Mesodermal cell (in vitro differentiated cells): ENCODE data around the gene NECAB2.

ENCODE experiments used
- H3K27ac ChIP-seq: 2 replicates; pipeline ENCODE4 v1.7.0; 2013; ENCODE audit warnings: mild to moderate bottlenecking, low read depth, low read length, moderate library complexity; ENCODE audit not compliant: severe bottlenecking
- H3K36me3 ChIP-seq: 2 replicates; pipeline ENCODE4 v1.7.1; 2013; ENCODE audit warnings: mild to moderate bottlenecking, low read length, moderate library complexity; ENCODE audit not compliant: control insufficient read depth, insufficient read depth
- H3K4me1 ChIP-seq: one replicate; pipeline ENCODE4 v1.7.1; 2013; ENCODE audit warnings: mild to moderate bottlenecking, low read length; ENCODE audit not compliant: insufficient read depth, control insufficient read depth, poor library complexity, severe bottlenecking
- H3K4me3 ChIP-seq: 2 replicates; pipeline ENCODE4 v1.7.0; 2013; ENCODE audit warnings: low read length, control low read depth, mild to moderate bottlenecking; ENCODE audit not compliant: insufficient read depth, poor library complexity, severe bottlenecking; ENCODE audit errors: extremely low read depth
- H3K9me3 ChIP-seq: 2 replicates; pipeline ENCODE4 v1.7.1; 2013; ENCODE audit warnings: mild to moderate bottlenecking, low read length, moderate library complexity; ENCODE audit not compliant: control insufficient read depth
- WGBS, 2 experiments: methylation state at CpG; one replicate each; pipeline ENCODE4 v1.1.5; 2013; ENCODE audit warnings: missing lambda C conversion rate in 2 of 2; ENCODE audit not compliant: insufficient coverage in 2 of 2; 5-methylcytosine and 5-hydroxymethylcytosine counted together

NECAB2 gene

DNA sequence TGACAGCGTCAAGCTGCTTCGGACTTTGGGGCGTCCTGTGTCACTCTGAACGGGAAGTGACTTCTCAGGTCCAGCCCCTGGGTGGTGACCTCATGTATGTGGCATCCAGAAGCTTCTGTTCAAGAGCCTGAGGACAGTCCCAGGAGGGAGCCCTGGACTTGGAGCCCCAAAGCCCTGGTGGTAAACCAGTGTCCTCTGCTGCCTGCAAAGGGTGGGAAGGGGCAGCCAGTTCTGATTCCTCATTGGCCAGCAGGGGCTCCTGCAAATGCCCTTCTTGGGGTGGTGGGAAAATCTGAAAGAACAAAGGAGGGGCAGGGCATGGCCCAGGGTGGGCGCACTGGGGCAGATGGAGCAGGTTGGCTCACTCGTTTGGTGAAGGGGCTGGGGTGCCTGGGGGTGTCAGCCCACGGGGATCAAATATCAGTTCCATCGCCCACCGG lies 13.4 kb upstream of the NECAB2 start:
- Histone ChIP-seq H3K9me3 (no peaks in the 10 kb centered on the region), H3K27ac (no peak overlapping the region), H3K36me3 (no peaks in the 10 kb centered on the region), H3K4me3 (no peak overlapping the region), H3K4me1 (peaks cover 13% of the 10 kb centered on the region)
- 60 to 65% methylated on average over 8 to 9 of the region's 9 CpGs for WGBS, 2 experiments

DNA sequence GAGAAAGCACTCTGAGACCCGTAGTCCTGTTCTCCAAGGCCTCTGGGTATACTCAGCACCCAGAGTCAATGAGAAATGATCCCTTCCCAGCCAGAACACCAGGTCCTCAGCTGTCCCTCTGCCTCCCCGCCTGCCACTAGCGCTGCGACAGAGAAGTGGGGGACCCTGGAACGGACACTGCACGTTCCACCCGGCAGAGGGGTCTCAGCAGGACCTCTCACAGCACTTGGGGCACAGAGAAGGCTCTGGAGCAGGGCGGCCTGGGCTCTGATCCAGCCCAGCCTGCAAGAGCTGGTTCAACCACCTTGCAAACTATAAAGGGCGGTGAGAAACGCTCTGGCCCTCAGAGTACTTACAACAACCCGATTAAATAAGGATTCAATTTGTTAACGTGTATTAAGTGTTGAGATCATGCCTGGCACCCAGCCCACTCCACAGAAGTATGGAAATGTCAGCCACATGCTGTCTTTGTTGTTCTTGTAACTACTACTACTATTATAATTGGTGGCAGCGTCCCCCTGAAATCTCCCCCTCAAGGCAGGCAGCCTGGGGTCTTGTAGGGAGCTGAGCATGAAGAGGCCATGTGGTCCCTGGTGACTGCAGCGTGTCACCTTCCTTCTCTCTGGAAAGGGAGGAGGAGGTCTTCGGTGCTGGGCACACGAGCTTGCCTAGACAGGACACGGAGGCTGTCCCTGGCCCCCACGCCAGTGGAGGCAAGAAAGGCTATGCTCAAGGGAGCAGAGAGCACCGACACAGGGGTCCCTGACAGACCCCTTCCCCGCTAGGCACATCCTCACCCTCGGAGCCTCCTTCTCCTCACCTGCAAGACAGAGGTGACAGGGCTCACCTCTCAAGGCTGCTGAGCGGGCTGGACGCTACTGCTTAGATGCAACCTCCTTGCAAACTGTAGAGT lies 12.6 kb upstream of the NECAB2 start:
- Histone ChIP-seq H3K4me3 (no peak overlapping the region), H3K4me1 (peaks cover 13% of the 10 kb centered on the region), H3K27ac (no peak overlapping the region), H3K9me3 (no peaks in the 10 kb centered on the region), H3K36me3 (no peaks in the 10 kb centered on the region)
- 79 to 83% methylated on average over 14 to 22 of the region's 23 CpGs for WGBS, 2 experiments

DNA sequence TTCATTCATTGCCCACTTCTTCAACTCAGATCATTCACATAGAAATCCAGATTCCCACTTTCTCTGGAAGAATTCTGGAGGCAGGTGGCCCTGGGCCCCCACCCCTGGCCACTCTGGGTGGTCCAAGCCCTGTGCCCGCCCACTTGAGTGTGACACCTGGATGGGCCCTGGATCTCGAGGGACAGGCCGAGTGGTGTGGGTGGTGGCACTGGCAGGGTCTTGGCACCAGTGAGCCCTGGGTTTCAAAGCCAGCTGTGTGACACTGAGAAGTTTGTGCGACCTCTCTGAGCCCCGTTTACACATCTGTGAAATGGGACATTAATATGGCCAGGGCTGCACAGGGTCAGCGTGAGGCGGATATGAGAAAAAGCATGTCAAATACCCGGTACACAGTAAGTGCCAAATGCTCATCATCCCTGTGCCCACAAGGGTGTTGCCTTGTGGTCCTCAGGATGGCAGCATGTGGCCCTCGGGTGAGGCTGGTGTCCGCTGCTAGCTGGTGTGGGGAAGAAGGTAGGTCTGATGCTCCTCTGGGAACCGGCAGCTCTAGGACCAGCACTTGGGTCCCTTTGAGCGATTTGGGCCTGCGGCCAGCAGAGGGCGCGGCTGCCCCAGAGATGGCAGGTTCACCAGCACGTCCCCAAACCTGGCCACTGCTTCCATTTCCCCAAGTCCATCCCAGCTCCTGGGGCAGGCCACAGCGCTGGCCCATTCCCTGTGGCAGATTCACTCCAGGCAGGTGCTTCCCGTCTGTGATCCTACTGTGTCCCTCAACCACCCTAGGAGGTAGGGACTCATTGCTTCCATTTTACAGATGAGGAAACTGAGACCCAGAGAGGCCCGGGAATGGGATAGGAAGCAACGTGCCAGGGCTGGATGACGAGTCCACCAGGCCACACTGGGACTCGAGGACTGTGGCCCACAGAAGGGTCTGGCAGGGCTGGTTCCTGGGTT lies 11.4 kb upstream of the NECAB2 start:
- Histone ChIP-seq H3K4me1 (peaks cover 13% of the 10 kb centered on the region), H3K4me3 (no peak overlapping the region), H3K36me3 (no peaks in the 10 kb centered on the region), H3K9me3 (no peaks in the 10 kb centered on the region), H3K27ac (no peak overlapping the region)
- 50 to 56% methylated on average over 20 to 22 of the region's 22 CpGs for WGBS, 2 experiments

DNA sequence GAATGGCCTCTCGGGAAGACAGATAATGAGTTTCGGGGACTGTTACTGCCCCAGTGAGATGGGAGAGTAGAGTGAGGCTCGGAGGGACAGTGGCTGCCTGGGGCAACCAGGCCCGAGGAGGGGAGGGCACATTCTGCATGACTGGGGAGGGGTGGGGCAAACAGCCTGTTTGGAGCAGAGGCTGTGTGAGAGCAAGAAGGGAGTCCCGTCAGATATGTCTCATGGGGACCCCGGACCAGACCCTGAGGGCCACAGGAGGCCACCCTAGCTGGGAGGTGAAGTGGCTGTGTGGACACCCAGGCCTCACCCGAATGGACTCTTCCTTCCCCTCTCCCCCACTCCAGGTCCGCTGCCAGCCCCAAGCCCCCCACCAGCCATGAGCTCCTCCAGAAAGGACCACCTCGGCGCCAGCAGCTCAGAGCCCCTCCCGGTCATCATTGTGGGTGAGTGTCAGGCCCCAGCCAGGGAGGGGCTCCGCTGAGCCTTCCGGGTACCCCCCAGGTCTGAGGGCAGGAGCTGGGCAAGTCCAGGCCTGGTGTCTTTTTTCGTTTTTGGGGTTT lies 10.7 kb upstream of the NECAB2 start:
- H3K4me1 ChIP-seq, result peaks cover 13% of the 10 kb centered on the region
- no peak overlapping the region for H3K4me3 ChIP-seq
- 95 to 96% methylated on average over 8 to 10 of the region's 14 CpGs for WGBS, 2 experiments
- H3K36me3 ChIP-seq, result no peaks in the 10 kb centered on the region
- no peak overlapping the region for H3K27ac ChIP-seq
- no peaks in the 10 kb centered on the region for H3K9me3 ChIP-seq

DNA sequence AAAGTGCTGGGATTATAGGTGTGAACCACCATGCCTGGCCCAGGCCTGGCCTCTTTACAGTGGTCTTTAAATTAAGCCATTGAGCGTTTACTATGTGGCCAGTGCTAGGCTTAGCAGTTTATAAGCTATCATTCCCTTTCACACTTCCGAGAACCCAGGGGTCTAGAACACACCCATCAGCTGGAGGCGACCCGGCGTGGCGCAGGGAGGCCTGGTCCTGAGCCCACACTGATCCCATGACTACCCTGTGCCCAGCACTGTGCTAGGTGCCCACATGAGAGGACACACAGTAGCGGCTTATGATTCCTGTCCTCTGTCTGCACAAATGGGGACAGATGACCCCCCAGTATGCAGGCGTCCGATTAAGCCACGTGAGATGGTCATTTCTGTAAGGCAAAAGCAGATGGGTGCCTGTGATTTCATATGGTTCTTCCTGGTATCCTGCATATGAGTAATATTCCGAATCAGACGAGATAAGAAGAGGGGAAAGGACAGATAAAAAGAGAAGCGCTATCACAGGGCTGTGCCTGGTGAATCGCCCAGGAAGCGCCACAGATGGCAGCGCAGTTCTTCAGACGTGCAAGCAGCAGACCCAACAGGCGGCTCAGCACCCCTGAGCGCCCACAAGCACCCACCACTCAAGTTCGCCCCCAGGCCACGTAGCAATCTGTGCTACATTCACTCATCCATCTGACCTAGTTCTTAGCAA lies 9.8 kb upstream of the NECAB2 start:
- H3K4me1 ChIP-seq, result peaks cover 7% of the 10 kb centered on the region
- 84 to 86% methylated on average over 21 of the region's 21 CpGs for WGBS, 2 experiments
- H3K27ac ChIP-seq, result no peak overlapping the region
- H3K9me3 ChIP-seq, result no peaks in the 10 kb centered on the region
- H3K36me3 ChIP-seq, result no peaks in the 10 kb centered on the region
- no peak overlapping the region for H3K4me3 ChIP-seq

DNA sequence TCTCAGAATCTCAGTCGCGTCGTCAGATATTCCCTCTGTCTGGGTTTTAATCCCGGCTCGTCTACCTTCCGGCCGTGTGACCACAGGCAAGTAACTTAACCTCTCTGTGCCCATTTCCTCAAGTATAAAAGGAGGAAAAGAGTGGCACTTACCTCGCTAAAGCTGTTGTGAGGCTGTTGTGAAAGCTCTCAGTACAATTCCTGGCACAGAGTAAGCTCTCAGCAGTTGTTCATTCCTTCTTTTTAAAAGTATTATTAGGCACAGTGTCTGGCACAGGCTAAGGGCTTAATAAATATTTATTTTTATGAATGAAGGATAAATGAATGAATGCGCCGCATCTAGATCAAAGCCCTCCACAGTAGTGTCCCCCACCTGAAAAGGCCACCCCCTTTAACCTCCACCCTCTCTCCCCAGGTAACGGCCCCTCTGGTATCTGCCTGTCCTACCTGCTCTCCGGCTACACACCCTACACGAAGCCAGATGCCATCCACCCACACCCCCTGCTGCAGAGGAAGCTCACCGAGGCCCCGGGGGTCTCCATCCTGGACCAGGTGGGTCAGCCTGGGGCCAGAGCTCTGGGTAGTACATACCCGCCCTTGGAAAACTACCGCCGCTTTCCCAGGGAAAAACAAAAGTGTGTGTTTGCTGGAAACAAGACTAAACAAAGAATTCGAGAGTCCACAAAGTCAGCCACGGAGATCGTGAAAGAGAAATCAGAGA lies 9.0 kb upstream of the NECAB2 start:
- WGBS, 2 experiments, result 83 to 98% methylated on average over 10 to 16 of the region's 21 CpGs
- H3K36me3 ChIP-seq, result no peaks in the 10 kb centered on the region
- H3K4me3 ChIP-seq, result no peak overlapping the region
- H3K4me1 ChIP-seq, result peaks cover 4% of the 10 kb centered on the region
- no peaks in the 10 kb centered on the region for H3K9me3 ChIP-seq
- no peak overlapping the region for H3K27ac ChIP-seq

DNA sequence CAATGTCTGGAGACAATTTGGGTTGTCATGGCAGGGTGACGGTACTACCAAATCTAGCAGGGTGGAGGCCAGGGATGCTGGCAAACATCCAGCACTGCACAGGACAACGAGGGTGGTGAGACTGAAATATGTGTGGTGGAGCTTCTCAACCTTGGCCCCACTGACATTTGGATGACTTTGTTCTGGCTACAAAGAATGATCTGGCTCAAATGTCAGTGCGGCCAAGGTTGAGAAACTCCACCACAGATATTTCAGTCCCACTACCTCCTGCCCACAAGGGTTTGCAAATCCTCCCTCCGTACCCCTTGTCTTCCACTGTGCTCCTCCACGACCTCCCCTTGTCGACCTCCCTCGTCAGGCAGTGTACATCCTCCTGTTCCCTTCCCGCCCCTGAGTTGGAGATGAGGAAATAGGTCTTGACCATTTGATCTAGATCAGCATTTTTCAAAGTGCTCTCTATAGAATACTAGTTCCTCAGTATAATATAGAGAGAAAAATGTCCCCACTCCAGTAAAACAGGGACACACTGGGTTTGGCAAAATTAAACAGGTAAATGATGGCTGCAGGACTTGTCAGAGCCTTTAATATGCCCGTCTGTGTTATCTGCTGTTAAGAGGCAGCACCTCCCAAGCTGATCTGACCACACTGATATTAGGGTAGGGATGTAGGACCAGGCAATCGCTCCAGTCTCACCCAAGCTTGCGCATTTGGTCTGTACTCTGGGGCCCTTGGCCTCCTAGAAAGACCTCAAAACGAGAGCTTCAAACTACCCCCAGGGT lies 8.2 kb upstream of the NECAB2 start:
- H3K27ac ChIP-seq, result no peak overlapping the region
- WGBS, 2 experiments, result 85 to 92% methylated on average over 7 to 11 of the region's 12 CpGs
- H3K4me1 ChIP-seq, result peaks cover 2% of the 10 kb centered on the region
- no peaks in the 10 kb centered on the region for H3K36me3 ChIP-seq
- no peaks in the 10 kb centered on the region for H3K9me3 ChIP-seq
- H3K4me3 ChIP-seq, result no peak overlapping the region

DNA sequence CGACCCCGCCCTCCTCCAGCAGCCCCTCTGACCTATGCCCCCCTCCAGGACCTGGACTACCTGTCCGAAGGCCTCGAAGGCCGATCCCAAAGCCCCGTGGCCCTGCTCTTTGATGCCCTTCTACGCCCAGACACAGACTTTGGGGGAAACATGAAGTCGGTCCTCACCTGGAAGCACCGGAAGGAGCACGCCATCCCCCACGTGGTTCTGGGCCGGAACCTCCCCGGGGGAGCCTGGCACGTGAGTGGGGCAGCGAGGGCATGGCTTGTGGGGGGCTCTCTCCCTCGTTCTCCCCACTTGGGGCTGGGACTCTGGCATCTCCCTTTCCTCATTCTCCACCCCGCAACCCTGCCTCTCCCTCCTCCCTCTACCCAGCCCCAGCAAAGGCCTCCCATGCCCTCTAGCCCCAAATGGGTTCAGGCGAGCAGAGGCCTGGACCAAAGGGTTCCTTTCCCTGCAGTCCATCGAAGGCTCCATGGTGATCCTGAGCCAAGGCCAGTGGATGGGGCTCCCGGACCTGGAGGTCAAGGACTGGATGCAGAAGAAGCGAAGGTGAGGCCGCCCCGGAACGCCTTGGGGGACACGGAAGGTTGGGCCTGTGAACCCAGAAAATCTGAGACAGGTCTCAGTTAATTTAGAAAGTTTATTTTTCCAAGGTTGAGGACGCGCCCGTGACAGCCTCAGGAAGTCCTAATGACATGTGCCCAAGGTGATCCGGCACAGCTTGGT lies 7.4 kb upstream of the NECAB2 start:
- Histone ChIP-seq H3K27ac (no peak overlapping the region), H3K4me1 (no peaks in the 10 kb centered on the region), H3K9me3 (no peaks in the 10 kb centered on the region), H3K36me3 (no peaks in the 10 kb centered on the region), H3K4me3 (no peak overlapping the region)
- 89 to 94% methylated on average over 21 to 26 of the region's 29 CpGs for WGBS, 2 experiments

DNA sequence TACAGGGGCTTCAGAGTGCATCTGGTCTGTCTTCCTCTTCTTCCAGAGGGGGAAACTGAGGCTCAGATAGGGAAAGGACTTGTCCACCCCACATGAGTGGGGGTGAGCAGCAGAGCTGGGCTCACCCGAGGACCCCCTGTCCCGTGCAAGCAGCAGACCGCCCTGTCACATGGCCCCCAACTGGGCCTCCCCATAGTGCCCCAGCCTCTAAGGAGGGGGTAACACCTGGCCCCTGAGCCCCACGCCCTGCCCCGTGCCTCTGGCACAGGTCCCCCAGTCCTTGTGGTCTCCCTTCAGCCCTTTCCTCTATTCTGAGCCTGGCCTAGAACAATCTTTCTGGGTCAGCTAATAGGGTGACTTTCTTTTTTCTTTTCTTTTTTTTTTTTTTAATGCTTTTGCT lies 6.5 kb upstream of the NECAB2 start:
- Histone ChIP-seq H3K36me3 (no peaks in the 10 kb centered on the region), H3K9me3 (no peaks in the 10 kb centered on the region), H3K27ac (no peak overlapping the region), H3K4me3 (no peak overlapping the region), H3K4me1 (no peaks in the 10 kb centered on the region)
- WGBS, 2 experiments, result 95 to 96% methylated on average over 3 to 5 of the region's 5 CpGs
